Activated B cell treated with CpG ODN at 0.5 μM for 24 hours (primary cell): Measurements from ENCODE around the gene SH2D4B. TPM values are rescaled to one million over a fixed set of nuclear protein-coding genes. Genes with fewer than 3 reads are reported as not detected.

Source experiments
- ATAC-seq: fragments of 200-7000 bp; cut with Tn5 transposase; one replicate; pipeline ENCODE4 v1.10.0; 2021; ENCODE audit warnings: low read depth, mild to moderate bottlenecking, moderate library complexity
- CTCF ChIA-PET: fragments of 350-600 bp; sonication (Branson Sonifier 250); formaldehyde crosslinking; loops from one replicate; lab custom pipeline; 2021; ENCODE audit warnings: antibody characterized with exemption; lab: Charles Lee
- POLR2A ChIA-PET: fragments of 350-600 bp; sonication (Branson Sonifier 250); formaldehyde crosslinking; loops from one replicate; lab custom pipeline; 2021; ENCODE audit warnings: antibody characterized with exemption; lab: Charles Lee
- DNase-seq: peaks from one replicate; pipeline ENCODE4 v3.0.0; 2022
- H3K27ac Mint-ChIP-seq: one replicate; pipeline ENCODE4 v1.8.0; 2020; ENCODE audit warnings: mixed read lengths
- H3K27me3 Mint-ChIP-seq: one replicate; pipeline ENCODE4 v1.8.0; 2021; ENCODE audit warnings: mixed read lengths
- H3K36me3 Mint-ChIP-seq: one replicate; pipeline ENCODE4 v1.8.0; 2021; ENCODE audit warnings: low read depth, mixed read lengths
- H3K4me1 Mint-ChIP-seq: one replicate; pipeline ENCODE4 v1.8.0; 2021; ENCODE audit warnings: mixed read lengths
- H3K4me3 Mint-ChIP-seq: one replicate; pipeline ENCODE4 v1.8.0; 2020; ENCODE audit warnings: mild to moderate bottlenecking, mixed read lengths
- H3K9me3 Mint-ChIP-seq: one replicate; pipeline ENCODE4 v1.8.0; 2020; ENCODE audit warnings: mixed read lengths
- intact Hi-C: fragments of 100-400 bp; cut with micrococcal nuclease; formaldehyde crosslinking; loops from one replicate; pipeline ENCODE4 v1.15.1; 2024
- total RNA-seq: library from RNA; stranded (reverse); gene quantifications from 2 replicates; pipeline ENCODE4 v1.2.3, GENCODE V29; 2022
- TF ChIP-seq, protein P1 (sequence below): fragments of 200-600 bp; IDR thresholded peaks from one replicate; pipeline ENCODE4 v1.8.0; 2022; ENCODE audit warnings: antibody characterized with exemption, mild to moderate bottlenecking

Gene SH2D4B
- total RNA-seq, 1 donor from 2014 or later, result not detected

DNA sequence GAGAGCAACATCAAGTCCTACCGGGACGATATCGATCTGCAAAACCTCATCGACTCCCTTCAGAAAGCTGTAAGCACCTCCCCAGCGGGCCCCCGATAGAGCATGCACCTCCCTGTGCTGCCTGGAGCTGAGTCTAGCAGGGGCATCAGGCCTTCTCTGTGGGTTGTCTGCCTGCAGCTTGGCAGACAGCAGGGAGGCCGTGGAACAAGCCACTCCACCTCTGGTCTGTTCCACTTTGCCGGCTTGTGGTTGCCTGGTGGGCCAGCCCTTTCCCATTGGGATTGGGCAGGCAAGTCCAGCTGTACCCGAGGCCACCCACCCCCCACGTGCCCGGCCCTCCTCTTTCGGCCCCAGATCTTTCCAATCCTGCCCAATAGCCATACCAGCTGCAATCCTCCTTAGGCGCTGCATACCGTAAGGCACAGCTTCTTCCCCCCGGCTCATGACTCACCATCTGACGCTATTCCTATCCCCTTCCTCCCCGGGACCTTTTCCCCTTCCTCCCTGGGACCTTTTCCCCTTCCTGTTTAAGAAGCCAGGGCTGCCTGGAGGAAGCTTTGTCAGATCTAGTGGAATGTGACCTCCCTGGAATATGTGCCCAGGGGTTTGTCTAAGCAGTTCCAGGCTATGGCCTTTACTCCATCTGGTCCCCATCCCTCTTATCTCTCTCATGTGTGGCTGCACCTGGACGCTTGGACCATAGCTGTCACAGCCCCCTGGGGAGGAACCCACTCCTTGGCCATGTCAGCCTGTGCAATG, 28.1 kb upstream of the SH2D4B start:
- intact Hi-C loops, result loop anchor here (10.0 kb wide), 1 partner anchor 245 kb away; no protein-coding TSS in a partner anchor
- no peak overlapping the region for H3K27ac Mint-ChIP-seq

DNA sequence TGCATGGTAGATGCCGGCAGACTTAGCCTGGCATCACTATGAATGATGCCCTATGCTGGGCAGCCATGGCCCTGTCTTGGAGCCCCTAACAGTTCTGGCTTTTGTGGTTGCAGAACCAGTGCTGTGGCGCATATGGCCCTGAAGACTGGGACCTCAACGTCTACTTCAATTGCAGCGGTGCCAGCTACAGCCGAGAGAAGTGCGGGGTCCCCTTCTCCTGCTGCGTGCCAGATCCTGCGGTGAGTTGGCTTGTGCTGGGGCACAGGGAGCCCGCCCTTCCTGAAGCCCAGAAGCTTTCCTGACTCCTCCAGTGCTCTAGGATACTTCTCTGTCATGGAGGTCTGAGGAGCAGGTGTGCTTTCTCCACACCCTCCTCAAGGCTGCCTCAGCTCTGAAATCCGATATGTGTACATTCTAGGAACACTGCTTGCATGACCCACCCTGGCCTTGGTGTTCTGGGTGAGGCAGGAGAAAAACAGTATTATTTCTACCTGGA, 25.6 kb upstream of the SH2D4B start:
- no peak for ATAC-seq
- TF ChIP-seq, protein P1, sequence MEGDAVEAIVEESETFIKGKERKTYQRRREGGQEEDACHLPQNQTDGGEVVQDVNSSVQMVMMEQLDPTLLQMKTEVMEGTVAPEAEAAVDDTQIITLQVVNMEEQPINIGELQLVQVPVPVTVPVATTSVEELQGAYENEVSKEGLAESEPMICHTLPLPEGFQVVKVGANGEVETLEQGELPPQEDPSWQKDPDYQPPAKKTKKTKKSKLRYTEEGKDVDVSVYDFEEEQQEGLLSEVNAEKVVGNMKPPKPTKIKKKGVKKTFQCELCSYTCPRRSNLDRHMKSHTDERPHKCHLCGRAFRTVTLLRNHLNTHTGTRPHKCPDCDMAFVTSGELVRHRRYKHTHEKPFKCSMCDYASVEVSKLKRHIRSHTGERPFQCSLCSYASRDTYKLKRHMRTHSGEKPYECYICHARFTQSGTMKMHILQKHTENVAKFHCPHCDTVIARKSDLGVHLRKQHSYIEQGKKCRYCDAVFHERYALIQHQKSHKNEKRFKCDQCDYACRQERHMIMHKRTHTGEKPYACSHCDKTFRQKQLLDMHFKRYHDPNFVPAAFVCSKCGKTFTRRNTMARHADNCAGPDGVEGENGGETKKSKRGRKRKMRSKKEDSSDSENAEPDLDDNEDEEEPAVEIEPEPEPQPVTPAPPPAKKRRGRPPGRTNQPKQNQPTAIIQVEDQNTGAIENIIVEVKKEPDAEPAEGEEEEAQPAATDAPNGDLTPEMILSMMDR, result no peak
- H3K27me3 Mint-ChIP-seq, result no peaks in the 10 kb centered on the region
- POLR2A ChIA-PET, result interaction anchor here (0.7 kb wide), 1 partner anchor 37 kb away, joined by 12 read pairs; no protein-coding TSS in a partner anchor
- intact Hi-C loops, result no loop called here
- H3K27ac Mint-ChIP-seq, result no peak overlapping the region
- DNase-seq, result no peak
- H3K36me3 Mint-ChIP-seq, result peaks cover 80% of the 10 kb centered on the region
- no peaks in the 10 kb centered on the region for H3K9me3 Mint-ChIP-seq
- CTCF ChIA-PET, result no interaction called here
- no peak overlapping the region for H3K4me3 Mint-ChIP-seq
- H3K4me1 Mint-ChIP-seq, result peaks cover 6% of the 10 kb centered on the region

More for the DNA sequence above, 28.1 kb upstream of the SH2D4B start:
- no peaks in the 10 kb centered on the region for H3K9me3 Mint-ChIP-seq
- POLR2A ChIA-PET, result interaction anchor here (0.8 kb wide), 1 partner anchor 102 kb away, joined by 9 read pairs; no protein-coding TSS in a partner anchor
- ATAC-seq (no peak), DNase-seq (no peak)
- peaks cover 12% of the 10 kb centered on the region for H3K4me1 Mint-ChIP-seq
- TF ChIP-seq, protein P1, result no peak
- no peak overlapping the region for H3K4me3 Mint-ChIP-seq
- peaks cover 61% of the 10 kb centered on the region for H3K36me3 Mint-ChIP-seq
- CTCF ChIA-PET, result interaction anchor here (2.0 kb wide), 1 partner anchor 65 kb away, joined by 8 read pairs; no protein-coding TSS in a partner anchor
- H3K27me3 Mint-ChIP-seq, result no peaks in the 10 kb centered on the region

DNA sequence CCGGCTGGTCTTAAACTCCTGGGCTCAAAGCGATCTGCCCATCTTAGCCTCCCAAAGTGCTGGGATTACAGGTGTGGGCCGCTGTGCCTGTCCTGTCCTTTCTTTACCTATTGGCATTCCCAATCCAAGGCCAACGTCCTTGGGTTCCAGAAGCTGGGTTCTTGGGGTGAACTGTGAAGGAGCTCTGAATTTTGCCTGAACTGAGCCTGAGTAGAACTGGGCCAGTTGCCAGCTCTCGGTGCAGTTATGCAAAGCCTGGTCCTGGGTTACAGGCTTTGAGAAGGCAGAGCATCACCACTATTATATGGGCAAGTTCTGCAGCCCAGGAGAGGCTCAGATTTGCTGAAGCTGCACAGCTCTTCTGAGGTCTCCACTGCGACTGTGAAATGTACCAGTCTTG, 24.6 kb upstream of the SH2D4B start:
- ATAC-seq (no peak), DNase-seq (no peak)
- Mint-ChIP-seq H3K9me3 (no peaks in the 10 kb centered on the region), H3K27me3 (no peaks in the 10 kb centered on the region), H3K36me3 (peaks cover 83% of the 10 kb centered on the region), H3K27ac (no peak overlapping the region), H3K4me1 (peaks cover 13% of the 10 kb centered on the region), H3K4me3 (no peak overlapping the region)
- intact Hi-C loops, result no loop called here
- ChIA-PET CTCF (interaction anchor here (1.1 kb wide), 1 partner anchor 68 kb away, joined by 3 read pairs; no protein-coding TSS in a partner anchor), POLR2A (no interaction called here)
- TF ChIP-seq, protein P1, result no peak

DNA sequence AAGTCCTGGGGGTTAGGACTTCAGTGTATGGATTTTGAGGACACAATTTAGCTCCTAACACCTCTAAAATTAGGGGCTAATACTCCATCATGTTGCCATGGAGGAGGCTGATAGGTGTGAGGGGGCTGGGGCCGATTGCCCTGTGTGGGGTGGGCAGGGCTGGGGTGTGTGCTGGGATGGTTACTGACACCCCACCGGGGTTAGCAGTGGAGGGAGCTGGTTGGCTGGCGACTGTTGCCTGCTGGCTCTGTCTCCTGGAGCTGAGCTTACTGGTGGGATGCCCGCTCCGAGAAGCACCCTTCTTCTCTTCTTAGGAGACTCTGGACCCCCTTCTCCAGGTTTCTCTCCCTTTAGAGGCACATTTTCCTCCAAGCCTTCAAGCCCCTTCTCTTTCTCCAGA, 22.2 kb upstream of the SH2D4B start:
- DNase-seq (no peak), ATAC-seq (no peak)
- Mint-ChIP-seq H3K4me1 (peaks cover 29% of the 10 kb centered on the region), H3K27me3 (no peaks in the 10 kb centered on the region), H3K4me3 (no peak overlapping the region), H3K27ac (no peak overlapping the region), H3K9me3 (no peaks in the 10 kb centered on the region), H3K36me3 (peaks cover 75% of the 10 kb centered on the region)
- ChIA-PET POLR2A (no interaction called here), CTCF (interaction anchor here (1.2 to 1.5 kb wide), 2 partner anchors 54 to 71 kb away, joined by 3 to 4 read pairs; no protein-coding TSS in a partner anchor)
- TF ChIP-seq, protein P1, result no peak
- intact Hi-C loops, result no loop called here

DNA sequence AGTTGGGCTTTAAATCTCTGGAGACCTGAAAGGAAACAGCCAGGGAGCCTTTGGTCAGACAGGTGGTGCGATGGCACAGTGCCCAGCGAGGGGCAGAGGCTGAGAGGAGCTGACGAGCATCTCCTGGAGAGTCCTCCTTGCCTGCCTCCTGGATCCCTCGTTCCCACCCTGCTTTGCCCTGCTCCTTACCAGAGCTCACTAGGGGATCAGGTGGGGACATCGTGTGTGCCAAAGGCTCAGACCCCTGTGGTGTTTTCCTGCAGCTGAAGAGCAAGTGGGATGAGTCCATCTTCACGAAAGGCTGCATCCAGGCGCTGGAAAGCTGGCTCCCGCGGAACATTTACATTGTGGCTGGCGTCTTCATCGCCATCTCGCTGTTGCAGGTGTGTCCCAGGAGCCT, 21.8 kb upstream of the SH2D4B start:
- Mint-ChIP-seq H3K27me3 (no peaks in the 10 kb centered on the region), H3K4me3 (no peak overlapping the region), H3K36me3 (peaks cover 77% of the 10 kb centered on the region), H3K27ac (no peak overlapping the region), H3K4me1 (peaks cover 34% of the 10 kb centered on the region), H3K9me3 (no peaks in the 10 kb centered on the region)
- ChIA-PET POLR2A (no interaction called here), CTCF (interaction anchor here (1.5 kb wide), 1 partner anchor 71 kb away, joined by 4 read pairs; no protein-coding TSS in a partner anchor)
- intact Hi-C loops, result no loop called here
- TF ChIP-seq, protein P1, result no peak
- DNase-seq (no peak), ATAC-seq (no peak)
